Skeletal muscle satellite cell (primary cell): ENCODE data around the gene SYT1.

Source experiments
- H3K27me3 ChIP-seq: 2 replicates; pipeline ENCODE4 v1.7.0; 2013; ENCODE audit warnings: low read length; ENCODE audit not compliant: control insufficient read depth, insufficient read depth
- H3K36me3 ChIP-seq: 2 replicates; pipeline ENCODE4 v1.7.0; 2013; ENCODE audit warnings: mild to moderate bottlenecking, control low read depth, low read length; ENCODE audit not compliant: insufficient read depth
- H3K4me1 ChIP-seq: 2 replicates; pipeline ENCODE4 v1.7.0; 2013; ENCODE audit warnings: low read length; ENCODE audit not compliant: control insufficient read depth, insufficient read depth
- H3K4me2 ChIP-seq: 2 replicates; pipeline ENCODE4 v1.7.0; 2013; ENCODE audit warnings: mild to moderate bottlenecking, low read length
- H3K4me3 ChIP-seq: 2 replicates; pipeline ENCODE4 v1.7.0; 2013; ENCODE audit warnings: low read length
- H3K9ac ChIP-seq: 2 replicates; pipeline ENCODE4 v1.7.0; 2013; ENCODE audit warnings: mild to moderate bottlenecking, low read depth, low read length, moderate library complexity
- H3K9me3 ChIP-seq: replicated peaks from 2 replicates; pipeline ENCODE4 v1.7.0; 2013; ENCODE audit warnings: mild to moderate bottlenecking, control low read depth, low read length

SYT1 gene

DNA sequence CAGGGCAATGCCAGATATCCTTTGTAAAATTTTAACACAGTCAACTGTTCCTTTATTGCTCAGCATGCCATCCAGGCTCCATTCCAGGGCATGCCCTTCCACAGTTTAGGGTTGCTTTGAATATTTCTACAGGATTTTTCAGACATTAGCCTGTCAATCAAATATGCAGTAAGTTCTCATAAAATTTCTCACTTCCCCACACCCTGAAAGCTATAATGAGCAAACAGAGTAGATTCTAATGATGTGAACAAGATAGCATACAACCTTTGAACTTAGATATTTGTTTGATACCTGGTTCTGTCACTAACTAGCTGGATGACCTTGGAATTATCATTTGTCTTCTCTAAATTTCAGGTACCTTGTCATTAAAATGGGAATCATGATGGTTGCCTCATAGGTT lies 251.2 kb downstream of the SYT1 start:
- no peak overlapping the region for H3K4me3 ChIP-seq
- H3K9ac ChIP-seq: no peak overlapping the region
- no peak overlapping the region for H3K4me2 ChIP-seq
- H3K27me3 ChIP-seq: no peaks in the 10 kb centered on the region
- H3K36me3 ChIP-seq: no peaks in the 10 kb centered on the region
- H3K4me1 ChIP-seq: no peaks in the 10 kb centered on the region
- H3K9me3 ChIP-seq: no peaks in the 10 kb centered on the region

DNA sequence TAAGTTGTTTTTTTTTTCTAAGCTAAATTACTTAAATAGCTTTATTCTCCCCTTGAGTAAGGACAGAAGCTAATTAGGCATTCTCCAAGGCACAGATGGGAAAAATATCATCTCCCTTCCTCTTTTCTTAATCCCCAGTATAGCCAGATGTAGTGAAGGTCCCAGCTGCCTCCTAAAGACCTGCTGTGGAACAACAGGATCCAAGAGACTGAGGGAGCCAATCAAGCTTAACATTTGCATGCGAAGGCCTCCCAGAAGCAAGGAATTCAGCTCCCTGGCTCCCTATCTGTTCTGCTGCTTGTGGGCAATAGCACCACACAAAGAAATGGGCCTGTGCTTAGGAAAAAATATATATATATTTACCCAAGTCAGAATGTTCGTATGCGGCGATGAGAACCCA lies 255.2 kb downstream of the SYT1 start:
- Histone ChIP-seq H3K9me3 (no peaks in the 10 kb centered on the region), H3K27me3 (no peaks in the 10 kb centered on the region), H3K4me3 (no peak overlapping the region), H3K4me1 (no peaks in the 10 kb centered on the region), H3K9ac (no peak overlapping the region), H3K4me2 (no peak overlapping the region), H3K36me3 (no peaks in the 10 kb centered on the region)

DNA sequence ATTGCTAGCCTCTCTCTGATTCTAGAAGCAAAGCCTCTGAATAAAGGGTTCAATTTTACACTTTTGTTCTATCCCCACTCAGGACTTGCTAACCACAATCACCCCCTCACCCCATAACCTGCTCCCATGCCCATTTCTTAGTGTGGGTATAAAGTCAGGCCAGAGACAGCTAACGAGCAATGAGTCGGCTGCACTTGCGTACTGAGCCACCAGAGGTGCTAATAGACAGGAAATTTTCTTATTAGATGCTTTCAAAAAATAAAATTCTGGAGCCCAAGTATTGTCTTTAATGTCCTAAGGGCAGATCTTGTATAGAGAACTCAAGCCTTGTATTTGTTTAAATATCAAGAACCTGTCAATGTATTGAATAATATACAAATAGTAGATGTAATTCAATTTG lies 256.9 kb downstream of the SYT1 start:
- Histone ChIP-seq H3K27me3 (no peaks in the 10 kb centered on the region), H3K4me2 (no peak overlapping the region), H3K36me3 (no peaks in the 10 kb centered on the region), H3K4me1 (no peaks in the 10 kb centered on the region), H3K4me3 (no peak overlapping the region), H3K9me3 (no peaks in the 10 kb centered on the region), H3K9ac (no peak overlapping the region)

DNA sequence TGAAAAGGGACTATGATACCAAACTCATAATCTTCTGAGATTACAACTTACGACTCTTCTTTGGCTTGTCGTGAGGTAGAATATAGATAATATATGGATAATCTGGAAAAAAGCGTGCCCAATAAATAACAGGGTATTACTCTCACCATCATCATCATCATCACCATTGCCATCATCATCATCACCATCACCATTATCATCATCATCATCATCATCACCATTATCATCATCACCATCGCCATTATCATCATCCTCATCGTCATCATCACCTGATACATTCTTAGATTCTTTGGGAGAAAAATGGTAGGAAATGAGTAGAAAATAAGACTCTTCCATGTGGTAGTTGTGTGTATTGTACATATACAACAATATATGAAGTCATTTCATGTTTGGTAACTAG lies 259.8 kb downstream of the SYT1 start:
- Histone ChIP-seq H3K9me3 (no peaks in the 10 kb centered on the region), H3K36me3 (no peaks in the 10 kb centered on the region), H3K27me3 (no peaks in the 10 kb centered on the region), H3K4me2 (no peak overlapping the region), H3K9ac (no peak overlapping the region), H3K4me3 (no peak overlapping the region), H3K4me1 (peaks cover 22% of the 10 kb centered on the region)

DNA sequence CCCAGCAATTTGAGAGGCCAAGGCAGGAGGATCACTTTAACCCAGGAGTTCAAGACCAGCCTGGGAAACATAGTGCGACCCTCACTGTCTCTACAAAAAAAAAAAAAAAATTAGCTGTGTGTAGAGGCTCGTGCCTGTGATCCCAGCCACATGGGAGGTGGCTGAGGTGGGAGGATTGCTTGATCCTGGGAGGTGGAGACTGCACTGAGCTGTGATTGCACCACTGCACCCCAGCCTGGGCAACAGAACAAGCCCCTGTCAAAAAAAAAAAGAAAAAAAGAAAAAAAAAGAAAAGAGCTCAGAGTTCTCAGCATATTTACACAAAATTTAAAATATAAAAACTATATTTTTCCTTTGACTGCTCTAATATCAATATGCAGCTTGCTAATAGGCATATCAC lies 260.8 kb downstream of the SYT1 start:
- H3K36me3 ChIP-seq: no peaks in the 10 kb centered on the region
- peaks cover 23% of the 10 kb centered on the region for H3K4me1 ChIP-seq

DNA sequence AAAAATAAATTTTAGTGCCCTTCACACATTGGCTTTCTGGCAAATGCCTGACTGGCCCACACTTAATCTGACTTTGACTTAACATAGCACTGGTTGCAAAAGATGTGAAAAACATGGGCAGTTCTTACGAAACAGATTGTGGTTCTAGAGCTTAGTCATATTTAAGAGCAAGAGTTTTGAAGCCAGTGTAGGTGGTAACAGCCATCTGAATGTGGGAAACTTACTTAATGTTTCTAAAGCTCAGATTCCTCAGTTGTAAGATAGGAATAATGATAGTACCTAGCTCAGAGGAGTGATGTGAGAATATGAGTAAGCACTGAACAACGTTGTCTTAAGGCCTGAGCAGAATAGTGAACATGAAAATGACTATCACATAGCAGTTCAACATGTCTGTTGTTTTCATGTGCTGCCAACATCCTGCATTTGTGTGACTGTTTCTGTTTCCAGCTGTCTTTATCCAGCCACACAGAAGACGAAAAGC lies 262.7 kb downstream of the SYT1 start:
- Histone ChIP-seq H3K27me3 (no peaks in the 10 kb centered on the region), H3K9me3 (no peaks in the 10 kb centered on the region), H3K4me2 (peak overlapping the region; percentile 8), H3K4me3 (no peak overlapping the region), H3K4me1 (peaks cover 23% of the 10 kb centered on the region), H3K36me3 (no peaks in the 10 kb centered on the region), H3K9ac (peak overlapping the region; percentile 27)

More for the DNA sequence above, 260.8 kb downstream of the SYT1 start:
- Histone ChIP-seq H3K9me3 (no peaks in the 10 kb centered on the region), H3K4me3 (no peak overlapping the region), H3K27me3 (no peaks in the 10 kb centered on the region), H3K9ac (no peak overlapping the region), H3K4me2 (no peak overlapping the region)

DNA sequence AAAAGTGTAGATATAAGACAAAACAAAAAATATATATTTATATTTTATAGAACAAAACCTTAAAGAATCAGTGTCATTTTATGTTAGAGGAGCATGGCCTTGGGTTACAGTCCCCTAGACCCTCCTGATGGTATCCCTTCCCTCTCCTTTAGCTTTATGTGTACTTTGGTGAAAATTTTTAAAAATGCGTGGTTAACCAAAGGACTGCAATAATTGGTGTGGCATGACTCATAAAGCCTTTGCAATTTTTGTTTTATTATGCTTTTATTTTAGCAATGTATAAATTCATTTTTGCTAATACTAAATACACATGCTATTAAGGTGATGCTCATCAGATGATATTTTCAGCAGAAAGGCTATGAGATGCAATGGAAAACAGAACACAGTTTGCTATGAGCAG lies 264.4 kb downstream of the SYT1 start:
- no peak overlapping the region for H3K4me3 ChIP-seq
- no peaks in the 10 kb centered on the region for H3K36me3 ChIP-seq
- no peaks in the 10 kb centered on the region for H3K9me3 ChIP-seq
- no peak overlapping the region for H3K9ac ChIP-seq
- H3K4me2 ChIP-seq: no peak overlapping the region
- H3K27me3 ChIP-seq: no peaks in the 10 kb centered on the region
- H3K4me1 ChIP-seq: peaks cover 23% of the 10 kb centered on the region

DNA sequence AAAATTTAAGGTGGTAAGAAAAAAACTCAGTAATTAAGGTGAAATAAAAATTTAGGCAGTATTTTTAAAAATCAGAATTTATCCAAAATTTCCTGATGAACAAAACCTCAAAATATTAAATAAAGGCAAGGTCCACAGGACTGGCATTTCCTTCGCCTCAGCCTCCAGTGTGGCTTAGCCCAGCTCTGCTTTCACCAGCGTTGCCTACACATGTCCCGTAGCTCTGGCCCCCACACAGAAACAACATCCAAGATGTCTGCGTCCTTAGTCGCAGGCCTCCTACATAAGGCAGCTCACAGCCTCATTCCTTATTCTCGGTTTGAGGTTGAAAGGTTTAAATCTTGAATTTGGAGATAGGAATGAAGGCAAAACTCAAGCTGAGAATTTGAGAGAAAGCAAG lies 274.3 kb downstream of the SYT1 start:
- Histone ChIP-seq H3K36me3 (no peaks in the 10 kb centered on the region), H3K4me3 (no peak overlapping the region), H3K9me3 (no peaks in the 10 kb centered on the region), H3K9ac (no peak overlapping the region), H3K27me3 (no peaks in the 10 kb centered on the region), H3K4me1 (no peaks in the 10 kb centered on the region), H3K4me2 (no peak overlapping the region)

DNA sequence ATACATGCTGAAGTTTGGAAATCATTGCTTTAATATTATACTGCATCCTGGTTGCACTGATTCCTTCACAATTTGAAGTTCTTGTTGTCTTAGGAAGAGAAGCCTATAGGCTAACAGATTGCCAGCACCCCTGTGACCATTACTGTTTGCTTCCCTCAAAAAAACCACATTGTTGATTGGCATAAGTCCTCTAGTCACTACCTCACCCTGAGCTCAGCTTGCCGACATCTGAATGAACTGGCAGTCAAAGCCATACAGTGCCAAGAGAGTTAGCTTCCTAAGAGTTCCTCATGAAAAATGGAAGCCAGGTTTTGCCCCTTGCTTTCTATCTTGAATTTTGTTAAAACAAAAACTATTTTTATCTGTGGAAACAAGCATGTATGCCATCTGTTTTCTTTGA lies 276.1 kb downstream of the SYT1 start:
- Histone ChIP-seq H3K9me3 (no peaks in the 10 kb centered on the region), H3K9ac (no peak overlapping the region), H3K27me3 (no peaks in the 10 kb centered on the region), H3K4me1 (no peaks in the 10 kb centered on the region), H3K36me3 (no peaks in the 10 kb centered on the region), H3K4me3 (no peak overlapping the region), H3K4me2 (no peak overlapping the region)

DNA sequence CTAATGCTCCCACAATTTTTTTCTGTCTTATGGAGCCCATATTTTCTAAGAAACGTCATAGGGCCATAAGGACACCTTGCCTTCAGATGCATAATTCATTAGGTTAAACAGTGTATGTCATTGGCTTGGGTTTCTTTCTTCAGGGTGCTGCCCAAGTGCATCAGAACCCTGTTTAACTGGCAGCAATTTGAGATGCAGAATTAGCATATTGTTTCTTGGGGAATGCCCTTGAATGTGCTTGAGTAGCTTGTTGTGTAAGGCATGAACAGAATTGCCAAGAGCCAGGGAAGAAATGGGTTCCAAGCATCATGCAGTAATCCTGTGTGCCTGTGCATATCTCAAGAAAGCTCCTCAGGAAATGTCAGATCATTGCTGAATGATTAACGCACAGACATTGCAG lies 277.2 kb downstream of the SYT1 start:
- no peaks in the 10 kb centered on the region for H3K36me3 ChIP-seq
- H3K4me3 ChIP-seq: no peak overlapping the region
- H3K4me1 ChIP-seq: no peaks in the 10 kb centered on the region
- no peak overlapping the region for H3K4me2 ChIP-seq
- no peaks in the 10 kb centered on the region for H3K9me3 ChIP-seq
- H3K27me3 ChIP-seq: no peaks in the 10 kb centered on the region
- H3K9ac ChIP-seq: no peak overlapping the region

DNA sequence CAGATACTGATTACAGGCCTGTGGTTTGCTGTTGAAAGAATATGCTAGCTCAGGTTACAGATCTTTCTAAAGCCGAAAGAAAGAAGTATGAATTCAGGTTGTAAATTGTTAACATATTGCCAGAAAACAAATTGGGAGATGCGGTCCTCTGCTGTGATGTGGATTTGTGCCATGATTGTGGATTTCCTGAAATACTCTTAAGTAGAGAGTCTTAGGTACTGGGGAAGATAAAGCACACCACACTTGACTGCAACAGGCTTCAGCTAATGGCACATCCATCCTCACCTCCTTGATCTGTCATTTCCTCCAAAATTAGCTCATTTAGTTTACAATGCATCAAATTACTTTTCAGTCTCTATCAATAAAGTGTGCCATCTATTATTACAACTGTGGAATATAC lies 279.2 kb downstream of the SYT1 start:
- H3K36me3 ChIP-seq: no peaks in the 10 kb centered on the region
- no peaks in the 10 kb centered on the region for H3K27me3 ChIP-seq
- no peak overlapping the region for H3K9ac ChIP-seq
- H3K4me1 ChIP-seq: no peaks in the 10 kb centered on the region
- H3K9me3 ChIP-seq: no peaks in the 10 kb centered on the region
- H3K4me3 ChIP-seq: no peak overlapping the region
- H3K4me2 ChIP-seq: no peak overlapping the region

DNA sequence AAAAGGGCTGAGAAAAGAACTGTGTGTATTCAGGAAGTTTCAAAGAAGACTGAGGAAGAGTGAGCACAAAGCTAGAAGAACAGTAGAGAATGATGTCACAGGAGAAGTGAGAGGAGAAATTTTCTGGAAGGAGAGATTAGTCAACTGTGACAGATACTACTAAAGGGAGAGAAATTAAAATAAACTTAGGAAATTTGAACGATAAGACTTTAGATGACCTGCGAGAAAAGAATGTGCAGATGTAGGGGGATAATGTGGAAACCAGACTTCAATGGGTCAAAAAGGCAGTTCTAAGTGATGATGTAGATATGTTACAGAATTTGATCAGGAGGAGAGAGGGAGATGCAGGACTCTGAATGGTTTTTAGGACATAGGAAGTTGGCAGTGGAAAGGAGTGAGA lies 287.4 kb downstream of the SYT1 start:
- no peaks in the 10 kb centered on the region for H3K36me3 ChIP-seq
- H3K4me1 ChIP-seq: no peaks in the 10 kb centered on the region
- no peak overlapping the region for H3K4me3 ChIP-seq
- H3K4me2 ChIP-seq: no peak overlapping the region
- no peaks in the 10 kb centered on the region for H3K9me3 ChIP-seq
- H3K27me3 ChIP-seq: no peaks in the 10 kb centered on the region
- H3K9ac ChIP-seq: no peak overlapping the region
